ENCODE results near the gene ADRA1B.

ADRA1B gene

DNA sequence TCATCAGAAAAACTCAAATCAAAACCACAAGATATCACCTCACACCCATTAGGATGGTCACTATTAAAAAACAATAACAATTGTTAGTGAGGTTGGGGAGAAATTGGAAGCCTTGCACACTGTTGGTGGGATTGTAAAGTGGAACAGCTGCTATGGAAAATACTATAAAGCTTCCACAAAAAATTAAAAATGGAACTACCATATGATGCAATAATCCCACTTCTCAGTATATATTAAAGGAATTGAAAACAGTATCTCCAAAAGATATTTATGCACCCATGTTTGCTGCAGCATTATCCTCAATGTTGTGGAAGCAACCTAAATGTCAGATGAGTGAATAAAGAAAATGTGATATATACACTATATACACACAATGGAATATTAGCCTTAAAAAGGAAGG is 14.5 kb upstream of the ADRA1B start:
- DNase-seq (ENCODE audit: low spot score), result no peak
- TF ChIP-seq, protein P1, sequence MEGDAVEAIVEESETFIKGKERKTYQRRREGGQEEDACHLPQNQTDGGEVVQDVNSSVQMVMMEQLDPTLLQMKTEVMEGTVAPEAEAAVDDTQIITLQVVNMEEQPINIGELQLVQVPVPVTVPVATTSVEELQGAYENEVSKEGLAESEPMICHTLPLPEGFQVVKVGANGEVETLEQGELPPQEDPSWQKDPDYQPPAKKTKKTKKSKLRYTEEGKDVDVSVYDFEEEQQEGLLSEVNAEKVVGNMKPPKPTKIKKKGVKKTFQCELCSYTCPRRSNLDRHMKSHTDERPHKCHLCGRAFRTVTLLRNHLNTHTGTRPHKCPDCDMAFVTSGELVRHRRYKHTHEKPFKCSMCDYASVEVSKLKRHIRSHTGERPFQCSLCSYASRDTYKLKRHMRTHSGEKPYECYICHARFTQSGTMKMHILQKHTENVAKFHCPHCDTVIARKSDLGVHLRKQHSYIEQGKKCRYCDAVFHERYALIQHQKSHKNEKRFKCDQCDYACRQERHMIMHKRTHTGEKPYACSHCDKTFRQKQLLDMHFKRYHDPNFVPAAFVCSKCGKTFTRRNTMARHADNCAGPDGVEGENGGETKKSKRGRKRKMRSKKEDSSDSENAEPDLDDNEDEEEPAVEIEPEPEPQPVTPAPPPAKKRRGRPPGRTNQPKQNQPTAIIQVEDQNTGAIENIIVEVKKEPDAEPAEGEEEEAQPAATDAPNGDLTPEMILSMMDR (IDR thresholded peaks at IDR 0.05; ENCODE audit: extremely low read depth, missing control alignments), result no peak

DNA sequence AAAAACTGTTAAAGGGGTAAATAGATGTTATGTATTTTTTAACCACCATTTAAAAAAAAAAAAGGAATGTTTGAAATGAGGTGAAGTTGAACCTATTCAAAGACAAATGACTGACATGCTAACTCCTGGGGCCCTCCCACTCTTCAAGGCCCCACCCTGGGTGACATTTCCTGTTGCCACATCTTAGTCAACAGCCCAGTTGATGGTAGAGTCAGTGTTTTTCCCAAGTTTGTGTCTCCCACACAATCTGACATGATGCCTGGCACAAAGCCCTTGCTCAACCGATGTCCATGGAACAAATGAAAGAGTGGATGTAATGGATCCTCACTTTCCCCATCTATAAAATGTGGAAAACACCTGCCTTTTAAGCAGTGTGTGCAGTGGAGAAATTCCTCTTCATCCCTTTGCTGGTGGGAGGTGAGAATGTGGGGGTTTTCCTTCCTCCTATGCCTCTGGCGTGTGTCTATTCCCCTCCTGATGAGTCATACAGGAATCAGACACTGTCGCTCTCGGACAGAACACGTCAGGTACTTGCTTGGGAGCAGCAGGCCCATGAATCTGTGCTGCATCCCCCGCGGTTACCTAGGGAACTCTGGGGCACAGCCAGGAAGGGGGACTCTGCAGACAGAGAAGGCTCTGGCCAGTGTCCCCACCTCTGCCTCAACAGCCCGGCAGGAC is 13.7 kb upstream of the ADRA1B start:
- no peak for DNase-seq (ENCODE audit: low spot score)
- TF ChIP-seq, protein P1 (IDR thresholded peaks at IDR 0.05; ENCODE audit: extremely low read depth, missing control alignments), result no peak

DNA sequence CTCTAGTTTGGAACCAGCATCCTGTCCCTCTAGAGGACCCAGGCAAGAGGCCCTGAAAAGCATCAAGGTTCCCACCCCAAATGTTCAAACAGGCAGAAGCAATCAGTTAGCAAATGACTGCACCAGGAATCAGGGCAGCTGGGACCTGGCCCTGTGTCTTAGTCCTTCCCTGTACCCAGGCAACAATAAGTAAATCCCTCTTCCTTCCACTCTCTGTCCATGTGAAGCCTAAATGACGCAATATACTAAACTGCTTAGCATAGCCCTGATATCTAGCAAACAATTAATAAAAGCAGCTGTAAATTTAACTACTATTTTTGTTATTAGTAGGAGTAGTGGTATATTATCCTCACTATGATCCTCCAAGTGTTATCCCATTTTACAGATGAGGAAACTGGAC is 13.2 kb upstream of the ADRA1B start:
- TF ChIP-seq, protein P1 (IDR thresholded peaks at IDR 0.05; ENCODE audit: extremely low read depth, missing control alignments), result no peak
- DNase-seq (ENCODE audit: low spot score), result no peak

DNA sequence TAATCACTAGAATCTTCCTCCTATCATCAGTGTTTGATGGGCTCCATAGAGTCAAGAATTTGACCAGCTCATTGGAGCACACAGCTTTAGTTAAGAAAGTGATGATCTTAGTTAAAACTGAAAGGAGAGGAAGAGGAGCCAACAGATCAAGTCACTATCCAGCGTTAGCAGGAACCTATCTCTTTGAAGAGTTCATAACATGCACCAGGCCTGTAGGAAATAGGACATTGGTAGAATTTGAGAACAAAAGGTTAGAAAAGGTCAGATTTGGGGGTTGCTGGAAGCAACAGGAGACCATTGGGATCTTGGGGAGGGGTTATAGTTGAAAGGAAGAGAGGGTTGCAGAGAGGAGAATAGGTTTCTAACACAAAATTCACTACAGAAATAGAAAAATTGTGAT is 11.4 kb upstream of the ADRA1B start:
- no peak for DNase-seq (ENCODE audit: low spot score)
- TF ChIP-seq, protein P1 (IDR thresholded peaks at IDR 0.05; ENCODE audit: extremely low read depth, missing control alignments), result no peak

DNA sequence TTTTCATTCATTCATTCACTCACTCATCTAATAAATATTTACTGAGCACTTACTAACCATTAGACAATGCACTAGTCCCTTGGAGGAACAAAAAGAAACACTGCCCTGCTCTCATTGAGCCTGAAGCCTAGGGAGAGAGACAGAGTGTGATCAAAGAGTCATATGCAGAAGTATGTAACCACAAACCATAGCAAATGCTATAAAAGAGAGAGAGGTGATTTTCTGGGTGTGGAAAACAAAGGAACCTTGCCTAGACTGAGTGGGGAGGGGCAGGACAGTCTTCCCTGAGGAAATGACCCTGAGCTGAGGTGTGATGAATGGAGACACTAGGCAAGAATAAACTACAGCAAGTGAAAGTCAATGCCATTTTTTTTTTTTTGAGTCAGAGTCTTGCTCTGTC is 10.8 kb upstream of the ADRA1B start:
- TF ChIP-seq, protein P1 (IDR thresholded peaks at IDR 0.05; ENCODE audit: extremely low read depth, missing control alignments), result no peak
- DNase-seq (ENCODE audit: low spot score), result no peak

DNA sequence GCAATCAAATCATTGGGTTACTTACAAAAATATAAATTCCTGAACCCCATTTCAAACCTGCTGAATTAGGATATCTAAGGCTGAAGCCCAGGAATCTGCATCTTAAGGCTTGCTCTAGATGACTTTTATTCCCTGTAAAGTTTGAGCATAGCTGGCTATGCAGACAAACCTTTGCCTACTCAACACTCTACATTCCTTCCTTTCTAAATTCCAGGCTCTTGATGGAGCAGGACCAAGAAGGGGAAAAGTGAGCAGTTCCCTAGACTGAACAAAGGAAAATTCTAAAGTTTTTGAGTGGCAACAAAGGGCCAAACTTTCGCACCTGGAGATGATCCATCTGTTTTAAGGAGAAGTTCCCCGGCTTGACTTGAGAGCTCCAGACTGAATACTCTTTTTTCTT is 9.8 kb upstream of the ADRA1B start:
- DNase-seq (ENCODE audit: low spot score), result no peak
- TF ChIP-seq, protein P1 (IDR thresholded peaks at IDR 0.05; ENCODE audit: extremely low read depth, missing control alignments), result no peak

DNA sequence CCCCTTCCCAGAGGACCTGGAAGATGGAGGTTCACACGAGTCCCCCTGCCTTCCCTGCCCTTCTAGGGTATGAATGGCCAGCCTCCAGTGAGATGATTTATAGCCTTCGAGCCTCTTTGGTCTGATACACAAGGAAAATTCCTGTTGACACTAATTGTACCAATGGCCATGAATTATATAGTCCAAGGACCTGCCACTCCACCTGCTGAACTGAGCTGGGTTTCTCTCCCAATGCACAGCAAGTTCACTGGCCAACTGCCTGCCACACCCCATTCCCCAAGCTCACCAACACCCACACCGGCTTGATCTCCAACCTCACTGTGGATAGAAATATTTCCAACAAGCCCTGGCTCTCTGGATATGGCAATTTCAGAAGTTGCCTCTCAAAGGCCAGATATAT is 9.3 kb upstream of the ADRA1B start:
- TF ChIP-seq, protein P1 (IDR thresholded peaks at IDR 0.05; ENCODE audit: extremely low read depth, missing control alignments), result no peak
- no peak for DNase-seq (ENCODE audit: low spot score)
